Ovary (tissue), 3 donors: ENCODE data around the gene CEPT1.

Source experiments
- EP300 ChIP-seq: sonication (generic); formaldehyde crosslinking; IDR thresholded peaks from one replicate; pipeline ENCODE4 v1.6.1; 2017; ENCODE audit warnings: antibody characterized with exemption
- POLR2A ChIP-seq: fragments of 450-650 bp; IDR thresholded peaks from one replicate; pipeline ENCODE4 v1.6.1; 2017; ENCODE audit warnings: antibody characterized with exemption, mild to moderate bottlenecking, moderate library complexity
- TF ChIP-seq, protein P1 (sequence below), 3 donors: fragments of 450-650 bp in 2 of 3; fragments of 200-600 bp in 1 of 3; IDR thresholded peaks; one replicate each; pipeline versions ENCODE4 v1.5.1 to v1.8.0; 2016 to 2022; ENCODE audit warnings: antibody characterized with exemption in 3 of 3, mild to moderate bottlenecking in 1 of 3
- donor health status: DM: no; HTN: no; CAD: no.

- TF ChIP-seq, protein P1, sequence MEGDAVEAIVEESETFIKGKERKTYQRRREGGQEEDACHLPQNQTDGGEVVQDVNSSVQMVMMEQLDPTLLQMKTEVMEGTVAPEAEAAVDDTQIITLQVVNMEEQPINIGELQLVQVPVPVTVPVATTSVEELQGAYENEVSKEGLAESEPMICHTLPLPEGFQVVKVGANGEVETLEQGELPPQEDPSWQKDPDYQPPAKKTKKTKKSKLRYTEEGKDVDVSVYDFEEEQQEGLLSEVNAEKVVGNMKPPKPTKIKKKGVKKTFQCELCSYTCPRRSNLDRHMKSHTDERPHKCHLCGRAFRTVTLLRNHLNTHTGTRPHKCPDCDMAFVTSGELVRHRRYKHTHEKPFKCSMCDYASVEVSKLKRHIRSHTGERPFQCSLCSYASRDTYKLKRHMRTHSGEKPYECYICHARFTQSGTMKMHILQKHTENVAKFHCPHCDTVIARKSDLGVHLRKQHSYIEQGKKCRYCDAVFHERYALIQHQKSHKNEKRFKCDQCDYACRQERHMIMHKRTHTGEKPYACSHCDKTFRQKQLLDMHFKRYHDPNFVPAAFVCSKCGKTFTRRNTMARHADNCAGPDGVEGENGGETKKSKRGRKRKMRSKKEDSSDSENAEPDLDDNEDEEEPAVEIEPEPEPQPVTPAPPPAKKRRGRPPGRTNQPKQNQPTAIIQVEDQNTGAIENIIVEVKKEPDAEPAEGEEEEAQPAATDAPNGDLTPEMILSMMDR (IDR thresholded peaks at IDR 0.05) = no peak
- TF ChIP-seq POLR2A (no peak), EP300 (no peak)
These were observed 35.0 kb upstream of the CEPT1 start for GRCh38 chr1:111104981-111105380.
